Measurements from ENCODE around the gene PSKH1. TPM values are rescaled to one million over a fixed set of nuclear protein-coding genes. Genes with fewer than 3 reads are reported as not detected.

The PSKH1 gene
- total RNA-seq, 5 donors from 2014 or later (not counting 1 experiment from before 2014, with no cell fraction given), result 14.8 to 31.4 (median 28.1) TPM

GRCh38 chr16:67877064-67877463 lies 16.0 kb upstream of the PSKH1 start:
- peaks cover 37 to 67% of the 10 kb centered on the region in 2 donors for H3K36me3 ChIP-seq (ENCODE audit: control insufficient read depth in 2 of 2, extremely low read depth in 1 of 2, insufficient read depth in 1 of 2, low read length in 1 of 2)
- H3K9me3 ChIP-seq, result no peaks in the 10 kb centered on the region
- H3K4me3 ChIP-seq (ENCODE audit: control insufficient read depth in 1 of 2, extremely low read depth in 1 of 2, low read length in 1 of 2), result no peak overlapping the region
- no peak overlapping the region for H3K27ac ChIP-seq (ENCODE audit: low read length)
- Mint-ChIP-seq H3K27ac (no peak overlapping the region), H3K9me3 (no peaks in the 10 kb centered on the region), H3K4me1 (peaks cover 29 to 42% (median 35%) of the 10 kb centered on the region in 3 donors), H3K4me3 (no peak overlapping the region), H3K36me3 (peaks cover 41% of the 10 kb centered on the region), H3K27me3 (no peaks in the 10 kb centered on the region)
- POLR2A ChIA-PET, result no interaction called here
- ATAC-seq (replicated peaks in 1 of 4) (no peak), DNase-seq (no peak)
- WGBS (ENCODE audit: insufficient coverage), result 98% methylated on average over 8 of the region's 11 CpGs
- CTCF ChIA-PET, result no interaction called here
- no peaks in the 10 kb centered on the region for H3K27me3 ChIP-seq (replicated peaks in 1 of 2; ENCODE audit: control insufficient read depth in 2 of 2, extremely low read depth in 1 of 2, insufficient read depth in 2 of 2, low read length in 1 of 2)
- peaks cover 14 to 43% of the 10 kb centered on the region in 2 experiments for H3K4me1 ChIP-seq (ENCODE audit: control insufficient read depth in 1 of 2, extremely low read depth in 1 of 2, insufficient read depth in 2 of 2, low read length in 2 of 2)

GRCh38 chr16:67878232-67878631 lies 14.8 kb upstream of the PSKH1 start:
- Histone ChIP-seq H3K4me3 (ENCODE audit: control insufficient read depth in 1 of 2, extremely low read depth in 1 of 2, low read length in 1 of 2) (no peak overlapping the region), H3K9me3 (no peaks in the 10 kb centered on the region), H3K36me3 (ENCODE audit: control insufficient read depth in 2 of 2, extremely low read depth in 1 of 2, insufficient read depth in 1 of 2, low read length in 1 of 2) (peaks cover 42 to 79% of the 10 kb centered on the region in 2 donors), H3K27me3 (replicated peaks in 1 of 2; ENCODE audit: control insufficient read depth in 2 of 2, extremely low read depth in 1 of 2, insufficient read depth in 2 of 2, low read length in 1 of 2) (no peaks in the 10 kb centered on the region), H3K27ac (ENCODE audit: low read length) (no peak overlapping the region), H3K4me1 (ENCODE audit: control insufficient read depth in 1 of 2, extremely low read depth in 1 of 2, insufficient read depth in 2 of 2, low read length in 2 of 2) (peaks cover 11 to 35% of the 10 kb centered on the region in 2 experiments)
- Mint-ChIP-seq H3K36me3 (peaks cover 49% of the 10 kb centered on the region), H3K9me3 (no peaks in the 10 kb centered on the region), H3K27me3 (no peaks in the 10 kb centered on the region), H3K4me1 (peaks cover 28 to 34% (median 31%) of the 10 kb centered on the region in 3 donors), H3K27ac (no peak overlapping the region), H3K4me3 (no peak overlapping the region)
- ATAC-seq (replicated peaks in 1 of 4) (no peak), DNase-seq (no peak)
- ChIA-PET CTCF (interaction anchor here in 1 of 2 donors (0.6 kb wide), 1 partner anchor 11 kb away, joined by 8 read pairs; no protein-coding TSS in a partner anchor), POLR2A (no interaction called here)
- WGBS (ENCODE audit: insufficient coverage), result 100% methylated on average over 2 of the region's 6 CpGs

- no peak overlapping the region for H3K4me3 ChIP-seq (ENCODE audit: control insufficient read depth in 1 of 2, extremely low read depth in 1 of 2, low read length in 1 of 2)
- Mint-ChIP-seq H3K36me3 (peaks cover 55% of the 10 kb centered on the region), H3K9me3 (no peaks in the 10 kb centered on the region), H3K4me1 (peaks cover 25 to 31% (median 28%) of the 10 kb centered on the region in 3 donors), H3K4me3 (no peak overlapping the region), H3K27ac (no peak overlapping the region), H3K27me3 (no peaks in the 10 kb centered on the region)
- no peak overlapping the region for H3K27ac ChIP-seq (ENCODE audit: low read length)
- no peaks in the 10 kb centered on the region for H3K9me3 ChIP-seq
- H3K36me3 ChIP-seq (ENCODE audit: control insufficient read depth in 2 of 2, extremely low read depth in 1 of 2, insufficient read depth in 1 of 2, low read length in 1 of 2), result peaks cover 43 to 85% of the 10 kb centered on the region in 2 donors
- ATAC-seq (replicated peaks in 1 of 4), result no peak
- ChIA-PET POLR2A (interaction anchor here in 1 of 2 donors (0.5 kb wide), 1 partner anchor 62 kb away, joined by 3 read pairs; no protein-coding TSS in a partner anchor), CTCF (interaction anchor here (0.5 to 0.6 kb wide), 2 partner anchors 10 to 183 kb away, joined by 3 to 8 read pairs; no protein-coding TSS in a partner anchor)
- no peaks in the 10 kb centered on the region for H3K27me3 ChIP-seq (replicated peaks in 1 of 2; ENCODE audit: control insufficient read depth in 2 of 2, extremely low read depth in 1 of 2, insufficient read depth in 2 of 2, low read length in 1 of 2)
- peaks cover 7 to 29% of the 10 kb centered on the region in 2 experiments for H3K4me1 ChIP-seq (ENCODE audit: control insufficient read depth in 1 of 2, extremely low read depth in 1 of 2, insufficient read depth in 2 of 2, low read length in 2 of 2)
- WGBS (ENCODE audit: insufficient coverage), result 99% methylated on average over 6 of the region's 9 CpGs
- DNase-seq, result no peak
Measured at GRCh38 chr16:67878846-67879245, 14.2 kb upstream of the PSKH1 start.

- peaks cover 48 to 90% of the 10 kb centered on the region in 2 donors for H3K36me3 ChIP-seq (ENCODE audit: control insufficient read depth in 2 of 2, extremely low read depth in 1 of 2, insufficient read depth in 1 of 2, low read length in 1 of 2)
- H3K4me1 ChIP-seq (ENCODE audit: control insufficient read depth in 1 of 2, extremely low read depth in 1 of 2, insufficient read depth in 2 of 2, low read length in 2 of 2), result peaks cover 3 to 23% of the 10 kb centered on the region in 2 experiments
- no peaks in the 10 kb centered on the region for H3K9me3 ChIP-seq
- Mint-ChIP-seq H3K4me3 (no peak overlapping the region), H3K36me3 (peaks cover 57% of the 10 kb centered on the region), H3K9me3 (no peaks in the 10 kb centered on the region), H3K27ac (no peak overlapping the region), H3K27me3 (no peaks in the 10 kb centered on the region), H3K4me1 (peaks cover 19 to 25% (median 22%) of the 10 kb centered on the region in 3 donors)
- H3K4me3 ChIP-seq (ENCODE audit: control insufficient read depth in 1 of 2, extremely low read depth in 1 of 2, low read length in 1 of 2), result no peak overlapping the region
- ChIA-PET CTCF (no interaction called here), POLR2A (no interaction called here)
- WGBS (ENCODE audit: insufficient coverage), result 93% methylated on average over 12 of the region's 12 CpGs
- no peaks in the 10 kb centered on the region for H3K27me3 ChIP-seq (replicated peaks in 1 of 2; ENCODE audit: control insufficient read depth in 2 of 2, extremely low read depth in 1 of 2, insufficient read depth in 2 of 2, low read length in 1 of 2)
- no peak overlapping the region for H3K27ac ChIP-seq (ENCODE audit: low read length)
- ATAC-seq (replicated peaks in 1 of 4), result no peak
- no peak for DNase-seq
Measured at GRCh38 chr16:67879462-67879861, 13.6 kb upstream of the PSKH1 start.

GRCh38 chr16:67879936-67880335 lies 13.1 kb upstream of the PSKH1 start:
- Histone ChIP-seq H3K9me3 (no peaks in the 10 kb centered on the region), H3K4me3 (ENCODE audit: control insufficient read depth in 1 of 2, extremely low read depth in 1 of 2, low read length in 1 of 2) (no peak overlapping the region), H3K27ac (ENCODE audit: low read length) (no peak overlapping the region), H3K36me3 (ENCODE audit: control insufficient read depth in 2 of 2, extremely low read depth in 1 of 2, insufficient read depth in 1 of 2, low read length in 1 of 2) (peaks cover 48 to 95% of the 10 kb centered on the region in 2 donors), H3K27me3 (replicated peaks in 1 of 2; ENCODE audit: control insufficient read depth in 2 of 2, extremely low read depth in 1 of 2, insufficient read depth in 2 of 2, low read length in 1 of 2) (no peaks in the 10 kb centered on the region), H3K4me1 (ENCODE audit: control insufficient read depth in 1 of 2, extremely low read depth in 1 of 2, insufficient read depth in 2 of 2, low read length in 2 of 2) (peaks cover 2 to 18% of the 10 kb centered on the region in 2 experiments)
- Mint-ChIP-seq H3K4me3 (no peak overlapping the region), H3K4me1 (peaks cover 15 to 20% (median 17%) of the 10 kb centered on the region in 3 donors), H3K27ac (no peak overlapping the region), H3K27me3 (no peaks in the 10 kb centered on the region), H3K9me3 (no peaks in the 10 kb centered on the region), H3K36me3 (peaks cover 58% of the 10 kb centered on the region)
- DNase-seq (no peak), ATAC-seq (replicated peaks in 1 of 4) (no peak)
- CTCF ChIA-PET, result no interaction called here
- POLR2A ChIA-PET, result no interaction called here
- 84% methylated on average over 5 of the region's 5 CpGs for whole genome bisulfite sequencing (ENCODE audit: insufficient coverage)

GRCh38 chr16:67880584-67880983 lies 12.5 kb upstream of the PSKH1 start:
- no peak overlapping the region for H3K27ac Mint-ChIP-seq

More at GRCh38 chr16:67880584-67880983, 12.5 kb upstream of the PSKH1 start:
- ChIA-PET POLR2A (no interaction called here), CTCF (no interaction called here)
- Histone ChIP-seq H3K4me1 (ENCODE audit: control insufficient read depth in 1 of 2, extremely low read depth in 1 of 2, insufficient read depth in 2 of 2, low read length in 2 of 2) (peaks cover 0 to 12% of the 10 kb centered on the region in 2 experiments), H3K27ac (ENCODE audit: low read length) (no peak overlapping the region), H3K36me3 (ENCODE audit: control insufficient read depth in 2 of 2, extremely low read depth in 1 of 2, insufficient read depth in 1 of 2, low read length in 1 of 2) (peaks cover 48 to 99% of the 10 kb centered on the region in 2 donors), H3K4me3 (ENCODE audit: control insufficient read depth in 1 of 2, extremely low read depth in 1 of 2, low read length in 1 of 2) (no peak overlapping the region), H3K9me3 (no peaks in the 10 kb centered on the region), H3K27me3 (replicated peaks in 1 of 2; ENCODE audit: control insufficient read depth in 2 of 2, extremely low read depth in 1 of 2, insufficient read depth in 2 of 2, low read length in 1 of 2) (no peaks in the 10 kb centered on the region)
- Mint-ChIP-seq H3K4me1 (peaks cover 8 to 14% (median 10%) of the 10 kb centered on the region in 3 donors), H3K36me3 (peaks cover 58% of the 10 kb centered on the region), H3K4me3 (no peak overlapping the region), H3K27me3 (no peaks in the 10 kb centered on the region), H3K9me3 (no peaks in the 10 kb centered on the region)
- no peak for DNase-seq
- ATAC-seq (replicated peaks in 1 of 4), result no peak
- 100% methylated on average over 3 of the region's 13 CpGs for WGBS (ENCODE audit: insufficient coverage)

Data from T-cell (primary cell).